C4-2B (cell line): Measurements from ENCODE around the gene IL6.

Experiments used
- H3K27ac ChIP-seq: fragments of 450-650 bp; 2 replicates; pipeline ENCODE4 v1.5.1; 2017
- ZFX ChIP-seq: fragments of 450-650 bp; IDR thresholded peaks from 2 replicates; pipeline ENCODE4 v1.6.1; 2017
- TF ChIP-seq, protein P1 (sequence below): fragments of 450-650 bp; conservative IDR thresholded peaks from 2 replicates; pipeline ENCODE4 v1.5.1; 2017; ENCODE audit warnings: mild to moderate bottlenecking

Gene IL6

GRCh38 chr7:22727714-22728035 is 675 bp downstream of the IL6 start:
- TF ChIP-seq ZFX = no peak
- TF ChIP-seq, protein P1, sequence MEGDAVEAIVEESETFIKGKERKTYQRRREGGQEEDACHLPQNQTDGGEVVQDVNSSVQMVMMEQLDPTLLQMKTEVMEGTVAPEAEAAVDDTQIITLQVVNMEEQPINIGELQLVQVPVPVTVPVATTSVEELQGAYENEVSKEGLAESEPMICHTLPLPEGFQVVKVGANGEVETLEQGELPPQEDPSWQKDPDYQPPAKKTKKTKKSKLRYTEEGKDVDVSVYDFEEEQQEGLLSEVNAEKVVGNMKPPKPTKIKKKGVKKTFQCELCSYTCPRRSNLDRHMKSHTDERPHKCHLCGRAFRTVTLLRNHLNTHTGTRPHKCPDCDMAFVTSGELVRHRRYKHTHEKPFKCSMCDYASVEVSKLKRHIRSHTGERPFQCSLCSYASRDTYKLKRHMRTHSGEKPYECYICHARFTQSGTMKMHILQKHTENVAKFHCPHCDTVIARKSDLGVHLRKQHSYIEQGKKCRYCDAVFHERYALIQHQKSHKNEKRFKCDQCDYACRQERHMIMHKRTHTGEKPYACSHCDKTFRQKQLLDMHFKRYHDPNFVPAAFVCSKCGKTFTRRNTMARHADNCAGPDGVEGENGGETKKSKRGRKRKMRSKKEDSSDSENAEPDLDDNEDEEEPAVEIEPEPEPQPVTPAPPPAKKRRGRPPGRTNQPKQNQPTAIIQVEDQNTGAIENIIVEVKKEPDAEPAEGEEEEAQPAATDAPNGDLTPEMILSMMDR = no peak
- no peak overlapping the region for H3K27ac ChIP-seq

DNA sequence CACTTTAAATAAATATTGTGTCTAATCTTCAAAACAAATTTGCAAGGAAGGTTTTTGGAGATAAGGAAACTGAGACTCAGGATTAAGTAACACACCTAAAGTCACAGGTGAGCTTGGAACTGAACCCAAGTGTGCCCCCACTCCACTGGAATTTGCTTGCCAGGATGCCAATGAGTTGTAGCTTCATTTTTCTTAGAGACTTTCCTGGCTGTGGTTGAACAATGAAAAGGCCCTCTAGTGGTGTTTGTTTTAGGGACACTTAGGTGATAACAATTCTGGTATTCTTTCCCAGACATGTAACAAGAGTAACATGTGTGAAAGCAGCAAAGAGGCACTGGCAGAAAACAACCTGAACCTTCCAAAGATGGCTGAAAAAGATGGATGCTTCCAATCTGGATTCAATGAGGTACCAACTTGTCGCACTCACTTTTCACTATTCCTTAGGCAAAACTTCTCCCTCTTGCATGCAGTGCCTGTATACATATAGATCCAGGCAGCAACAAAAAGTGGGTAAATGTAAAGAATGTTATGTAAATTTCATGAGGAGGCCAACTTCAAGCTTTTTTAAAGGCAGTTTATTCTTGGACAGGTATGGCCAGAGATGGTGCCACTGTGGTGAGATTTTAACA is 1.5 kb downstream of the IL6 start:
- no peak overlapping the region for H3K27ac ChIP-seq
- TF ChIP-seq ZFX = no peak
- TF ChIP-seq, protein P1 = peak; percentile 74

GRCh38 chr7:22729180-22729825 is 2.3 kb downstream of the IL6 start:
- TF ChIP-seq, protein P1 = no peak
- no peak for TF ChIP-seq ZFX
- no peak overlapping the region for H3K27ac ChIP-seq

GRCh38 chr7:22730066-22730710 is 3.2 kb downstream of the IL6 start:
- TF ChIP-seq ZFX = no peak
- TF ChIP-seq, protein P1 = no peak
- H3K27ac ChIP-seq = no peak overlapping the region

- TF ChIP-seq ZFX = no peak
- TF ChIP-seq, protein P1 = no peak
- no peak overlapping the region for H3K27ac ChIP-seq
Observed at GRCh38 chr7:22730921-22731654, 4.1 kb downstream of the IL6 start.

GRCh38 chr7:22731766-22732165 is 4.8 kb downstream of the IL6 start:
- no peak overlapping the region for H3K27ac ChIP-seq
- no peak for TF ChIP-seq ZFX
- TF ChIP-seq, protein P1 = no peak
